ENCODE data around the gene KCNT1.

GRCh38 chr9:135835131-135835530 is 133.1 kb downstream of the KCNT1 start:
- no peak for TF ChIP-seq CTCF (IDR thresholded peaks at IDR 0.05)
- TF ChIP-seq SMC3 (IDR thresholded peaks at IDR 0.05), result no peak
- no peak for TF ChIP-seq NFE2L2 (conservative IDR thresholded peaks at IDR 0.05; ENCODE audit: low read length)
- TF ChIP-seq HMGXB4 (CRISPR knock-in tag; IDR thresholded peaks at IDR 0.05; ENCODE audit: borderline replicate concordance), result no peak
- no peak for TF ChIP-seq JUNB (IDR thresholded peaks at IDR 0.05)
- no peak for TF ChIP-seq ATOH8 (CRISPR knock-in tag; IDR thresholded peaks at IDR 0.05; ENCODE audit: low read depth)
- TF ChIP-seq CBX2 (IDR thresholded peaks at IDR 0.05; ENCODE audit: borderline replicate concordance, low read depth), result no peak
- TF ChIP-seq JUN (IDR thresholded peaks at IDR 0.05), result no peak
- TF ChIP-seq E2F6 (IDR thresholded peaks at IDR 0.05; ENCODE audit: borderline replicate concordance, low read depth), result no peak
- TF ChIP-seq POLR2A (IDR thresholded peaks at IDR 0.05; ENCODE audit: low read length), result no peak
- TF ChIP-seq HES2 (IDR thresholded peaks at IDR 0.05), result no peak
